Fibroblast of villous mesenchyme (primary cell): ENCODE measurements around the gene BACE1-AS. TPM values are rescaled to one million over a fixed set of nuclear protein-coding genes. Genes with fewer than 3 reads are reported as not detected.

Experiments
- DNase-seq: peaks from one replicate; pipeline ENCODE4 v3.0.0-alpha.2; 2010; ENCODE audit warnings: low read depth
- H3K4me3 ChIP-seq: 2 replicates; pipeline ENCODE4 v1.5.1; 2011; ENCODE audit warnings: low read depth, mild to moderate bottlenecking, low read length
- total RNA-seq: library from RNA; depleted of rRNA; stranded (reverse); fragments of >200 nt; gene quantifications from 2 replicates; pipeline ENCODE4 v1.2.3, GENCODE V29; 2012
- TF ChIP-seq, protein P1 (sequence below): IDR thresholded peaks from 2 replicates; pipeline ENCODE4 v1.5.1; 2012; ENCODE audit warnings: low read depth, mild to moderate bottlenecking, low read length; ENCODE audit not compliant: insufficient read depth

Gene BACE1-AS
- total RNA-seq, 1 donor = 3.5 TPM

DNA sequence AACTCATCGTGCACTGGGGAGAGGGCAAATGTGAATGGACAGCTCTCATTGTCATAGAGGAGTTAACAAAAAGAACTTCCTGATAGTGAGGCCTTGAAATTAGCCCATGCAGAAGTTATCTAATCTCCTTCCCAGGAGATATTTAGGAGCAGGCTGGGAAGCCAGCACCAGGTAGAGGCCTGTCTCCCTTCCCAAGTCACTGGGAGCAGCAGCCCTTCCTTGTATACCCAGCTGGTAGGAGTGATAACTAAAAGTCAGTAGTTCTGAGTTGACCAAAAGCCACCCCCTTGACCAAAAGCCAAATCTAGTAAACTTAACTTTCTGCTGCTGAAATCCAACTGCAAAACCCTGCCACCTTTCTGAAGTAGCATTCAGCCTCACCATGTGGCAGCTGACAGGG lies 1.4 kb upstream of the BACE1-AS start:
- TF ChIP-seq, protein P1, sequence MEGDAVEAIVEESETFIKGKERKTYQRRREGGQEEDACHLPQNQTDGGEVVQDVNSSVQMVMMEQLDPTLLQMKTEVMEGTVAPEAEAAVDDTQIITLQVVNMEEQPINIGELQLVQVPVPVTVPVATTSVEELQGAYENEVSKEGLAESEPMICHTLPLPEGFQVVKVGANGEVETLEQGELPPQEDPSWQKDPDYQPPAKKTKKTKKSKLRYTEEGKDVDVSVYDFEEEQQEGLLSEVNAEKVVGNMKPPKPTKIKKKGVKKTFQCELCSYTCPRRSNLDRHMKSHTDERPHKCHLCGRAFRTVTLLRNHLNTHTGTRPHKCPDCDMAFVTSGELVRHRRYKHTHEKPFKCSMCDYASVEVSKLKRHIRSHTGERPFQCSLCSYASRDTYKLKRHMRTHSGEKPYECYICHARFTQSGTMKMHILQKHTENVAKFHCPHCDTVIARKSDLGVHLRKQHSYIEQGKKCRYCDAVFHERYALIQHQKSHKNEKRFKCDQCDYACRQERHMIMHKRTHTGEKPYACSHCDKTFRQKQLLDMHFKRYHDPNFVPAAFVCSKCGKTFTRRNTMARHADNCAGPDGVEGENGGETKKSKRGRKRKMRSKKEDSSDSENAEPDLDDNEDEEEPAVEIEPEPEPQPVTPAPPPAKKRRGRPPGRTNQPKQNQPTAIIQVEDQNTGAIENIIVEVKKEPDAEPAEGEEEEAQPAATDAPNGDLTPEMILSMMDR = no peak
- no peak overlapping the region for H3K4me3 ChIP-seq

DNA sequence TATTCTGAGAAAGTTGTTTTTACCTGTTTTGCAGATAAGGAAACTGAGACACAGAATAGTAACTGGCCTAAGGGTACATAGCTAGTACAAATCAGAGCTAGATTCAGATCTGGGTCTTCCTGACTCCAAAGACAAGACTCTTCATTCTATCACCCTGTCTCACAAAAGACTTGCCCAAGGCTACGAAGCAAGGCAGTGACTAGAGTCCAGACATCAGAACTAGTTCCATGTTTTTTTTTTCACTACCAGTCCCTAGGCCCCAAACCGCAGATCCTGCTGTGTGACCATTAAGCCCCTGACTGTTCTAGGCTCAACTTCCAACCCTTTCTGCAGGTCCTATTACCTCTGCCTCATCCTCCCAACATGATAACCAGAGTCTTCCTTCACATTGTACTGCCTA lies 1.5 kb downstream of the BACE1-AS start:
- TF ChIP-seq, protein P1 = no peak
- no peak overlapping the region for H3K4me3 ChIP-seq

More for the DNA sequence above, 1.4 kb upstream of the BACE1-AS start:
- no peak for DNase-seq

DNA sequence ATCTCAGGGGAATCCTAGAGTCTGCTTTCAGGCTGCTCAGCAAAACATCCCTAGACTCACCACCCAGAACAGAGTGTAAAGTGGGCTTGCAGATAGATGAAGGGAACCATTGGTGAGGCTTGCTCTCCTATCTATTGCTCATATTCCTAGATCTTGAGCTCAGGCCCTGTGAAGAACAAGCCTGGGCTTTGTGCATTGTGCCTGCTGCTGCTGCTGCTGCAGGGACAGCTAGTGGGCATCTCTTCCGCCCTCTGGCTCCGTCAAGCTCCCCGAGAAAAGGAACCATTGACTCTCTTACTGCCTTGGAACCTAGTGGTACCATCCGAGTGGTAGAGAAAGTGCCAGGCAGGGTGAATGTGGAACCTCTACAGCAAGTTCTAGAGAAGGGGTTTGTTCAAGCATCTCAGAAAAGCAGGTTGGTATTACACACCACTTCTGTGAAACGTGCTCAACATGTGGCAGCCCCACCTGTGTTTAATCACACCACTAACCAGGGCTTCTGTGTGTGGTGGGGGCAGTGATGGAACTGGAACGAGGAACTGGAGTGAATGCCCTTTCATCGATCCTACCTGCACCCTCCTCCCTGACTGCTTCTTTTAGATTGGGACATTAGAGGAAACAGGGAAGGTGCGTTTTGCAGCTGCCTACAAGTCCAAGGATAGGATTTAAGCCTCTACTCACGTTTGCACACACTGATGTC lies 4.4 kb downstream of the BACE1-AS start:
- H3K4me3 ChIP-seq = no peak overlapping the region
- TF ChIP-seq, protein P1 = no peak
- no peak for DNase-seq

More for the DNA sequence above, 1.5 kb downstream of the BACE1-AS start:
- DNase-seq = no peak

DNA sequence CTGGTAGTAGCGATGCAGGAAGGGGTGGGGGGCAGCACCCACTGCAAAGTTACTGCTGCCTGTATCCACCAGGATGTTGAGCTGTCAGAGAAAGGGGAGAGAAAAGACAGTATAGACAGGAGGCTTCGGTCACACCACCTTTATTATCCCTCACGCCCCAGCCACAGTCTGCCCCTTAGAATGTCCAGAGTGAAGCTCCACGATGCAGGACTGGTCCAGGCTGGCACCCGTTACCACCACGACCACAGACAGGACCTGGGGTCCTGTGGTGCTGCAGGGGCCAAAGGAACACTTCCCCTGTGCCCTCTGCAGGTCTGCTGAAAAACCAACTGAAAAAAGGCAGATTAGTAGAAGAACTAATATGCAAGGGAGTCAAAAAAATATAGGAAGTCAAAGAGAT lies 5.7 kb downstream of the BACE1-AS start:
- TF ChIP-seq, protein P1 = no peak
- no peak for DNase-seq
- no peak overlapping the region for H3K4me3 ChIP-seq

DNA sequence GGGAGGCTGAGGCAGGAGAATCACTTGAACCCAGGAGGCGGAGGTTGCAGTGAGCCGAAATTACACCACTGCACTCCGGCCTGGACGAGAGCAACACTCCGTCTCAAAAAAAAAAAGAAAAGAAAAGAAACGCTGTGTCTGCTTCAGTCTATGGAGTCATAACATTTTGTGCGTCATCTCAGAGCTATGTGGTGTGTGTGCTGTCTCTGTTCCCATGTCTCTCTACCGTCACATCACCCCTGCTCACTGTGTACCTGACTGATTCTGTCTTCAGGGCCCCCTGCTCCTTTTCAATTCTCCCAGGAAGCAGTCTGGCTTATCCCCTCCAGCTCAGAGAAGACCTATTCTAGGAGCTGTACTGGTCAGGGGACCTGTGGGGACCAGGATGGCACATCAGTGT lies 7.0 kb downstream of the BACE1-AS start:
- TF ChIP-seq, protein P1 = no peak
- no peak overlapping the region for H3K4me3 ChIP-seq
- DNase-seq = no peak

DNA sequence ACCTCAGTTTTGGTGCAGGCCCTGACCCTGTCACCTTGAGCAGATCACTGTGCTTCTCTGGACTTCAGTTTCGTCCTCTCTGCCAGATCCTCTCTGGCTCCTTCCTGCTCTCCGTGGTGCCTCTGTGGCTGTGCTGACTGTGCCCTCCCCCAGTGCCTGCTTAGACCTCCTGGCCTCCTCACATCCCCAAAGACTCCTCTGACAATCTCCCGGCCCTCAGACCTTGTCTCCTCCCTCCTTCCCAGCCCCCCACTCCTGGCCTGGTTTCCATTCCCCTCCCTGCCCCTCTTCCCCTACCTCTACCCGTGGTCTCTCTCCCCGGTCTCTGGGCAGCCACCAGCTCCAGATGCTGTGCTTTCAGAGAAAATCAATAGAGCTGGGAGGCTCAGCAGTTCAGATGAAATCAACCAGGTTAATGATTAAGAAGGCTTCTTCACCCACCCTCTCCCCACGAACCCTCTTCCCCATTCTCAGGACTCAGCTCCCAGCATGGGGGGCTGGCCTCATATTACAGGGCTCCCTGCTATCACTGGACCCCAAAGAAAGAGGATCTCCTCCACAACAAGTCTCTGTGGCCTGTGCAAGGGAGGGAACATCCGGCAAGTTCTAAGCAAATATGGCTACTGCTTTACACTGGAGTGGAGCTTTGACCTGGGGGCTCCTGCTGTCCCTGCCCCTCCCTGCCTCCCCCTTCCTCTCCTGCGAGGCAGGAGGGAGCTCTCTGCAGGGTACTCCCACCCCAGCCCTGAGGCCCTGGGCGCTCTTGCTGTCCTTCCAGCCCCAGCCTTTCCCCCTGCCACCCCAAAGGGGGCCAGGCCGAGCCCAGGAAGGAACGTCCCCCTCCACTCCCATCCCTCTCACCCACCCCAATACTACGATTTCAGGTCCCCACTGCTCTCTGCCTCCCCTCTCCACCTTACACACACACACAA lies 8.5 kb downstream of the BACE1-AS start:
- no peak for DNase-seq
- TF ChIP-seq, protein P1 = no peak
- H3K4me3 ChIP-seq = no peak overlapping the region
